Fibroblast of lung (primary cell): Measurements from ENCODE around the gene CACNA2D3. TPM values are rescaled to one million over a fixed set of nuclear protein-coding genes. Genes with fewer than 3 reads are reported as not detected.

Source experiments
- DNase-seq, 2 donors: peaks; one replicate each; pipeline versions ENCODE4 v3.0.0 to v3.0.0-alpha.2; 2010; ENCODE audit warnings: low read depth in 2 of 2
- H2AFZ ChIP-seq: 2 replicates; pipeline ENCODE4 v1.5.1; 2012; ENCODE audit warnings: low read length, control low read depth, inconsistent platforms
- H3K27ac ChIP-seq: 2 replicates; pipeline ENCODE4 v1.5.1; 2011; ENCODE audit warnings: low read length, control low read depth; ENCODE audit not compliant: insufficient read depth
- H3K27me3 ChIP-seq: 2 replicates; pipeline ENCODE4 v1.5.1; 2011; ENCODE audit warnings: mild to moderate bottlenecking, low read length; ENCODE audit not compliant: control insufficient read depth, insufficient read depth
- H3K36me3 ChIP-seq: 2 replicates; pipeline ENCODE4 v1.5.1; 2011; ENCODE audit warnings: low read length; ENCODE audit not compliant: control insufficient read depth, insufficient read depth
- H3K4me1 ChIP-seq: 2 replicates; pipeline ENCODE4 v1.5.1; 2011; ENCODE audit warnings: low read length; ENCODE audit not compliant: control insufficient read depth, insufficient read depth; ENCODE audit errors: extremely low read depth
- H3K4me2 ChIP-seq: 2 replicates; pipeline ENCODE4 v1.5.1; 2011; ENCODE audit warnings: low read length, control low read depth; ENCODE audit not compliant: insufficient read depth; ENCODE audit errors: extremely low read depth
- H3K4me3 ChIP-seq, 4 experiments: fragments of 200-600 bp in 1 of 4; sonication (generic) in 1 of 4; replicated peaks in 1 of 4; 2 replicates each; pipeline ENCODE4 v1.5.1; 2011 to 2016; ENCODE audit warnings: low read length in 4 of 4, low read depth in 3 of 4, mild to moderate bottlenecking in 3 of 4, control low read depth in 2 of 4, inconsistent platforms in 1 of 4, mixed read lengths in 1 of 4; ENCODE audit not compliant: insufficient read depth in 1 of 4; ENCODE audit errors: control extremely low read depth in 1 of 4
- H3K79me2 ChIP-seq: 2 replicates; pipeline ENCODE4 v1.5.1; 2012; ENCODE audit warnings: mild to moderate bottlenecking, low read length, inconsistent platforms; ENCODE audit not compliant: control insufficient read depth, insufficient read depth
- H3K9ac ChIP-seq: 2 replicates; pipeline ENCODE4 v1.5.1; 2011; ENCODE audit warnings: mild to moderate bottlenecking, low read length, control low read depth; ENCODE audit not compliant: insufficient read depth
- H3K9me3 ChIP-seq: 2 replicates; pipeline ENCODE4 v1.5.1; 2012; ENCODE audit warnings: low read depth, low read length; ENCODE audit not compliant: control insufficient read depth, insufficient read depth
- H4K20me1 ChIP-seq: 2 replicates; pipeline ENCODE4 v1.5.1; 2011; ENCODE audit warnings: low read length; ENCODE audit not compliant: control insufficient read depth, insufficient read depth; ENCODE audit errors: extremely low read depth
- EZH2 ChIP-seq: IDR thresholded peaks from 2 replicates; pipeline ENCODE4 v1.5.1; 2012; ENCODE audit warnings: low read length, control low read depth, mild to moderate bottlenecking; ENCODE audit errors: missing control alignments
- polyA plus RNA-seq, 2 donors: library from polyadenylated mRNA; depleted of rRNA in 1 of 2; stranded (reverse) in 1 of 2; unstranded in 1 of 2; fragments of >200 nt; gene quantifications; 2 replicates each; pipeline ENCODE4 v1.2.1, GENCODE V29; 2011 to 2012; ENCODE audit warnings: missing spikeins in 1 of 2
- total RNA-seq: library from RNA; depleted of rRNA; stranded (reverse); fragments of >200 nt; gene quantifications from 2 replicates; pipeline ENCODE4 v1.2.1, GENCODE V29; 2014
- TF ChIP-seq, protein P1 (sequence below), 2 donors: IDR thresholded peaks in 1 of 2; conservative IDR thresholded peaks in 1 of 2; 1 replicate in 1 of 2; 2 replicates in 1 of 2; pipeline ENCODE4 v1.5.1; 2011 to 2012; ENCODE audit warnings: low read length in 2 of 2, control low read depth in 1 of 2, inconsistent platforms in 1 of 2, low read depth in 1 of 2, mild to moderate bottlenecking in 1 of 2

The CACNA2D3 gene
- total and polyA plus RNA-seq, 2 donors (not counting 1 experiment from before 2014, with no cell fraction given): 1.8 to 11.5 TPM

GRCh38 chr3:54376142-54376807, 253.9 kb downstream of the CACNA2D3 start:
- Histone ChIP-seq H3K27me3 (no peaks in the 10 kb centered on the region), H2AFZ (no peak overlapping the region), H4K20me1 (no peaks in the 10 kb centered on the region), H3K4me1 (no peaks in the 10 kb centered on the region), H3K4me3 (no peak overlapping the region), H3K27ac (no peak overlapping the region), H3K79me2 (no peaks in the 10 kb centered on the region), H3K36me3 (no peaks in the 10 kb centered on the region), H3K9me3 (no peaks in the 10 kb centered on the region), H3K9ac (no peak overlapping the region), H3K4me2 (no peak overlapping the region)
- peak in 1 of 2 donors; percentile 53 for DNase-seq
- no peak for TF ChIP-seq EZH2
- TF ChIP-seq, protein P1, sequence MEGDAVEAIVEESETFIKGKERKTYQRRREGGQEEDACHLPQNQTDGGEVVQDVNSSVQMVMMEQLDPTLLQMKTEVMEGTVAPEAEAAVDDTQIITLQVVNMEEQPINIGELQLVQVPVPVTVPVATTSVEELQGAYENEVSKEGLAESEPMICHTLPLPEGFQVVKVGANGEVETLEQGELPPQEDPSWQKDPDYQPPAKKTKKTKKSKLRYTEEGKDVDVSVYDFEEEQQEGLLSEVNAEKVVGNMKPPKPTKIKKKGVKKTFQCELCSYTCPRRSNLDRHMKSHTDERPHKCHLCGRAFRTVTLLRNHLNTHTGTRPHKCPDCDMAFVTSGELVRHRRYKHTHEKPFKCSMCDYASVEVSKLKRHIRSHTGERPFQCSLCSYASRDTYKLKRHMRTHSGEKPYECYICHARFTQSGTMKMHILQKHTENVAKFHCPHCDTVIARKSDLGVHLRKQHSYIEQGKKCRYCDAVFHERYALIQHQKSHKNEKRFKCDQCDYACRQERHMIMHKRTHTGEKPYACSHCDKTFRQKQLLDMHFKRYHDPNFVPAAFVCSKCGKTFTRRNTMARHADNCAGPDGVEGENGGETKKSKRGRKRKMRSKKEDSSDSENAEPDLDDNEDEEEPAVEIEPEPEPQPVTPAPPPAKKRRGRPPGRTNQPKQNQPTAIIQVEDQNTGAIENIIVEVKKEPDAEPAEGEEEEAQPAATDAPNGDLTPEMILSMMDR (conservative IDR thresholded peaks at IDR 0.05 in 1 of 2, IDR thresholded peaks at IDR 0.05 in 1 of 2; ENCODE audit: low read depth in 1 of 2, low read length in 2 of 2): no peak

DNA sequence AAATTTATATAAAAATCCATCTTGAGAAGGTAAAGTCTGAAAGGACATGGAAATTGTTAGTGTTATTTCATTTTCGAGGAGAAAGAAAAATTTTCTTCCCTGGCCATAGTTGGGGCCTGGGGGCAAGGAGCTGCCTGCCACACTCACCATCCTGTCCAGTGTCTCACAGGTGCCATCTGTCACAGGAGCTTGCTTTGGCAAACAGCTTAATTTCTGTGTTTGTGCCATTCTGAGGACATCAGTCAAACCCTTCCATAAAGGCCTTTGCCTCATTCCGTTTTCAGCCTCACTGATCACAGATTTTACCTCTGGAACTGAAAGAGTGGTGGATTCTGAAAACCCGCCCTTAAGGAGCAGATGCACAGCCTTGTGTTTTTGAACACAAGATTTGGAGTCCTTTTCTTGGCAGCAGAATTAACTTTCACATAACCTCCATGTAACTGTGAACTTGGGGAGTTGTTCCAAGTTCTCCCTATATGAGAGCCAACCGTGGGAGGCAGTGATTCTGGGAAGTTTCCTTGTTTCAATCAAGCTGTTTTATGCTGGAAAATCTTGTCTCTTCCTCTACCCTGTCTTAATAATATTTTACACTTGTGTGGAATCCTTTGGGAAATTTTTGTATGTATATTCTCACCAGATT, 254.7 kb downstream of the CACNA2D3 start:
- Histone ChIP-seq H4K20me1 (no peaks in the 10 kb centered on the region), H3K27ac (no peak overlapping the region), H3K27me3 (no peaks in the 10 kb centered on the region), H3K36me3 (no peaks in the 10 kb centered on the region), H3K4me2 (no peak overlapping the region), H2AFZ (no peak overlapping the region), H3K79me2 (no peaks in the 10 kb centered on the region), H3K4me1 (no peaks in the 10 kb centered on the region), H3K9ac (no peak overlapping the region), H3K4me3 (no peak overlapping the region), H3K9me3 (no peaks in the 10 kb centered on the region)
- no peak for TF ChIP-seq EZH2
- TF ChIP-seq, protein P1 (conservative IDR thresholded peaks at IDR 0.05 in 1 of 2, IDR thresholded peaks at IDR 0.05 in 1 of 2; ENCODE audit: low read depth in 1 of 2, low read length in 2 of 2): no peak
- no peak for DNase-seq

DNA sequence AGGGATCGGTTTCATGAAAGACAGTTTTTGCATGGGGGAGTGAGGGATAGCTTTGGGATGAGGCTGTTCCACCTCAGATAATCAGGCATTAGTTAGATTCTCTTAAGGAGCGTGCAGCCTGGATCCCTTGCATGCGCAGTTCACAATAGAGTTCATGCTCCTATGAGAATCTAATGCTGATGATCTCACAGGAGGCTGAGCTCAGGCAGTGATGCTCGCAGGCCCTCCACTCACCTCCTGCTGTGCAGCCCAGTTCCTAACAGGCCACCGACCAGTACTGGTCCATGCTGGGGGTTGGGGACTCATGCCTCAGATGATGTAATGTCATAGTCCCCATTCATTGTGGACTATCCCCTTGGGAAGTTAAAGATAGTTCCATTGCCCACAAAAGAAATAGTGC, 255.8 kb downstream of the CACNA2D3 start:
- Histone ChIP-seq H3K9ac (no peak overlapping the region), H3K4me2 (no peak overlapping the region), H3K27ac (no peak overlapping the region), H3K27me3 (no peaks in the 10 kb centered on the region), H3K9me3 (no peaks in the 10 kb centered on the region), H3K36me3 (no peaks in the 10 kb centered on the region), H2AFZ (no peak overlapping the region), H3K79me2 (no peaks in the 10 kb centered on the region), H3K4me1 (no peaks in the 10 kb centered on the region), H4K20me1 (no peaks in the 10 kb centered on the region), H3K4me3 (no peak overlapping the region)
- no peak for TF ChIP-seq EZH2
- TF ChIP-seq, protein P1 (conservative IDR thresholded peaks at IDR 0.05 in 1 of 2, IDR thresholded peaks at IDR 0.05 in 1 of 2; ENCODE audit: low read depth in 1 of 2, low read length in 2 of 2): no peak
- DNase-seq: no peak
